ENCODE results near the gene RNFT2.

The RNFT2 gene

DNA sequence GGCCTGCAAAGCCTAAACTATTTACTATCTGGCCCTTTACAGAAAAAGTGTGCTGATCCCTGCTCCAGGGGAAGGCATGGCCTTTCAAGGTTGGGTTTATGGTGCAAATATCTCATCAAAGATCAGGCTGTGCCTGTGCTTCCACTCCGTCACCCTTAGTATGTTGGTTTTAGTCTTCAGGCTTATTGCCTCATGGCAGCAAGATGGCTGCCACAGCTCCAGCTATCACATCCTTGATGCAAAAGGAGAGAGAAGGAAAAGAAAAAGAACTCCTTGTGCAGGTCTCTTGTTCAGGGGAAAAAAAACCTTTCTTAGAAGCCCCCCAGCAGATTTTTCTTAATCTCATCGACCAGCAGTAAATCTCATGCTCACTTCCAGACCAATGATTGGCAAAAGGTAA is 152.2 kb downstream of the RNFT2 start:
- no peak overlapping the region for H3K27ac Mint-ChIP-seq
- no peaks in the 10 kb centered on the region for H3K4me1 Mint-ChIP-seq (ENCODE audit: low read depth)
- no peak overlapping the region for H3K4me3 Mint-ChIP-seq
- H3K36me3 Mint-ChIP-seq, result no peaks in the 10 kb centered on the region
- peaks cover 4% of the 10 kb centered on the region for H3K27me3 Mint-ChIP-seq
- no peaks in the 10 kb centered on the region for H3K9me3 Mint-ChIP-seq (ENCODE audit: low read depth)

DNA sequence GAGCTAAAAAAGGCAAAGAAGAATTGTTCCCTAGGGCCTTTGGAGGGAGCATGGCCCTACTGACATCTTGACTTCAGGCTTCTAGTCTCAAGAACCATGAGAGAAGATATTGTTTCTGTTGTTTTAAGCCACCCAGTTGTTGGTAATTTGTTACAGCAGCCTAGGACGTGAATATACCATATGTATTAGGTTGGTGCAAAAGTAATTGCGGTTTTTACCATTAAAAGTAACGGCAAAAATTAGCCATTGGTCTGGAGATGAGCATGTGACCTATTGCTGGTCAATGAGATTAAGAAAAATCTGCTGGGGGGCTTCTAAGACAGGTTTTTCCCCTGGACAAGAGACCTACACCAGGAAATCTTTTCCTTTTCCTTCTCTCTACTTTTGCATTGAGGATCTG is 152.9 kb downstream of the RNFT2 start:
- Mint-ChIP-seq H3K9me3 (ENCODE audit: low read depth) (no peaks in the 10 kb centered on the region), H3K27ac (no peak overlapping the region), H3K4me3 (no peak overlapping the region), H3K27me3 (peaks cover 4% of the 10 kb centered on the region), H3K4me1 (ENCODE audit: low read depth) (no peaks in the 10 kb centered on the region), H3K36me3 (no peaks in the 10 kb centered on the region)

DNA sequence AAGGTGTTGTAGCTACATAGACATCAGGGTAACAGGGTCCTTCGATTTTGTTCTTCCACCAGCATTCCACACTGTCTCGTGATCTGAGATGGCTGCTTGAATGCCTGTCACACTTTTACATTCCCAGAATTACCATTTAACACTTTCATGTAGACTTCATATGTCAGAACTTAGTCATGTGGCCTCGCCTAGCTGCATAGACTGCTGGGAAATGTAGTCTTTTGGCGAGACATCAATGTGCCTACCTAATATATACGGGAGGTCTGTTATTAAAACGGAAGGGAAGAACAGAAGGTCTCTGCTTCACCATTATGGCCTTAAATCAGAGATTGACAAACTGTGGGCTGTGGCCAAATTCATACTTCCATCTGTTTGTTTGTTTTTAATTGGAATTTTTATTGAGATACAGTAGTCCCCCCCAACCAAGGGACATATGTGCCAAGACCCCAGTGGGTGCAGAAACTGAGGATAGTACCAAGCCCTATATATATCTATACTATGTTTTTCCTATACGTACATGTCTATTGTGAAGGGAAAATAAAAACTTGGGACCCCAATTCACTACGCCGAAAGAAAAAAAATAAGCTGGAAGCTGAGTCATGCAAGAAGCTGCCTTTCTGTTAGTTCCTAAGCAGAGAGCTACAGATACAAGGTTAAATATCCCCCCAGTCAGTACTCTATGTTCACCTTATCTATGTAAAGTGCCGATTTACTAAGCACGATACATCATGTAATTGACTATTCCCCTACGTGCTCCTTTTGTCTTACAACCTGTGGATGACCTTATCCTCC is 154.4 kb downstream of the RNFT2 start:
- H3K9me3 Mint-ChIP-seq (ENCODE audit: low read depth), result no peaks in the 10 kb centered on the region
- H3K36me3 Mint-ChIP-seq, result no peaks in the 10 kb centered on the region
- no peak overlapping the region for H3K4me3 Mint-ChIP-seq
- H3K27ac Mint-ChIP-seq, result no peak overlapping the region
- peaks cover 3% of the 10 kb centered on the region for H3K27me3 Mint-ChIP-seq
- H3K4me1 Mint-ChIP-seq (ENCODE audit: low read depth), result no peaks in the 10 kb centered on the region

DNA sequence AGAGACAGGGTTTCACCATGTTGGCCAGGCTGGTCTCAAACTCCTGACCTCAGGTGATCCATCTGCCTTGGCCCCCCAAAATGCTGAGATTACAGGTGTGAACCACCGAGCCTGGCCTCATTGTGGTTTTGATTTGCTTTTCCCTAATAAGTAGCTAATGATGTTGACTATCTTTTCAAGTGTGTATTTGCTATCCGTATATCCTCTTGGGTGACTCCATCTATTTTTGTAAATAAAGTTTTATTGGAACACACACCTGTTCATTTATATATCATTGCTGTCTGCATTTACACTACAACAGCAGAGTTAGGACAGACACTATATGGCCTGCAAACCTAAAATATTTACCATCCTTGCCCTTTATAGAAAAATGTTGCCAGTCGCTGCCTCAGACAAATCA is 156.8 kb downstream of the RNFT2 start:
- no peaks in the 10 kb centered on the region for H3K9me3 Mint-ChIP-seq (ENCODE audit: low read depth)
- H3K4me3 Mint-ChIP-seq, result no peak overlapping the region
- H3K27me3 Mint-ChIP-seq, result peaks cover 8% of the 10 kb centered on the region
- no peaks in the 10 kb centered on the region for H3K36me3 Mint-ChIP-seq
- no peaks in the 10 kb centered on the region for H3K4me1 Mint-ChIP-seq (ENCODE audit: low read depth)
- no peak overlapping the region for H3K27ac Mint-ChIP-seq

DNA sequence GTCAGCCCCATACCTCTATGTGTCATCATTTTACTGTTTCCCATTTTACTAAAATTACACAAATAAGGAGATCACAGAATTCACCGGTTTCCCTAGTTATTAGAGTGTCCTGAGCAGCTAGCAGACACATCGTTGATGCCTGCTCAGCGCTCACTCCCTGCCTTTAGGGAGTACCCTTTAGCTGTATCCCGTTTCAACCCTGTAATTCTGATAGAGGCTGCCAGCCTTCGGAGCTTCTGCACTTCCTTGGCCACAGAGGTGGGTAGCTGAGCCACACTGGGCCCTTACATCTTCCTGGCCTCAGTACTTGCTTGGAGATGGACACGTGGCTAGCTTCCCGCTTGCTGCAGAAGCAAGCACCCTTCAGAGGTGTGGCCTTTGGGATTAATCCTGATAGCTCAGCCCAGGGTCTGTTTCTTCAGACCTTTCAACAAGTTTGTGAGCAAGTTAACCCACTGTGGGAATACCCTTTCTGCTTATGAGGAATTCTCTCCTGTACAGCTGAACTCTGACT is 158.4 kb downstream of the RNFT2 start:
- H3K27ac Mint-ChIP-seq, result no peak overlapping the region
- no peaks in the 10 kb centered on the region for H3K36me3 Mint-ChIP-seq
- peaks cover 12% of the 10 kb centered on the region for H3K27me3 Mint-ChIP-seq
- H3K4me1 Mint-ChIP-seq (ENCODE audit: low read depth), result no peaks in the 10 kb centered on the region
- no peaks in the 10 kb centered on the region for H3K9me3 Mint-ChIP-seq (ENCODE audit: low read depth)
- no peak overlapping the region for H3K4me3 Mint-ChIP-seq

DNA sequence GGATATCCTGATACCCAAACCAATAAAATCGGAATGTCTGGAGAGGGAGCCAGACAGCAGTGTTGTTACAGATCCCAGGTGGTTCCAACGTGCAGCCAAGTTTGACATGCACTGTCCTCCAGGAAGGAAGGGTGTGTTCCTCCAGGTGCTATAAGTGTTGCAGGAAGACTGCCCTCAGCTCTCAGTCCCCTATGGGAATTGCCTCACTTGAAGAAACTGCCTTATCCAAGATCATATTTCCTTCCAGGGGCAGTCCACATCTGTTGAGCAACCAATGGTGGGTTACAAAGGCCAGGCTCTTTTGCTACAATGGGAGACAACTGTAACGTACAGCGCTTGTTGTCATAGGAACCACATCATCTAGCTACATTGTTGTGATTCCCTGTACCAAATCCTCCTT is 159.4 kb downstream of the RNFT2 start:
- Mint-ChIP-seq H3K36me3 (no peaks in the 10 kb centered on the region), H3K4me3 (no peak overlapping the region), H3K27me3 (peaks cover 17% of the 10 kb centered on the region)

DNA sequence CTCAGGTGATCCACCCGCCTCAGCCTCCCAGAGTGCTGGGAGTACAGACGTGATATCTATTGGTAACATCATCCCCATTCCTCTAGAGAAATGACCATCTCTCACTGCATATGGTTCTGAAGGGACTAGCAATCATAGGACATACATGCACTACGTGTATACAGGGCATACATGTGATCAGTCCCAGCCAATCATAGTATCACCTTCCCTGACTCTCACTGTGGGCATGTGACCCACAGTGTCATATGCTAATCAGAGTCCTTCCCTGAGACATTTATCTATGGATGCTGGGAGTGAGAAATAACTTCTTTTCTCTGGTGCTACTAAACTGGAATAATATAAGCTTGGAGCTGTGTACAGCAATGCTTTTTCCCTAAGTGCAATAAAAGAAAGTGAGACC is 160.6 kb downstream of the RNFT2 start:
- H3K4me3 Mint-ChIP-seq, result no peak overlapping the region
- H3K27me3 Mint-ChIP-seq, result peaks cover 17% of the 10 kb centered on the region
- H3K36me3 Mint-ChIP-seq, result no peaks in the 10 kb centered on the region
- H3K27ac Mint-ChIP-seq, result no peak overlapping the region
- H3K9me3 Mint-ChIP-seq (ENCODE audit: low read depth), result no peaks in the 10 kb centered on the region
- H3K4me1 Mint-ChIP-seq (ENCODE audit: low read depth), result no peaks in the 10 kb centered on the region

More for the DNA sequence above, 159.4 kb downstream of the RNFT2 start:
- Mint-ChIP-seq H3K9me3 (ENCODE audit: low read depth) (no peaks in the 10 kb centered on the region), H3K27ac (no peak overlapping the region), H3K4me1 (ENCODE audit: low read depth) (no peaks in the 10 kb centered on the region)

DNA sequence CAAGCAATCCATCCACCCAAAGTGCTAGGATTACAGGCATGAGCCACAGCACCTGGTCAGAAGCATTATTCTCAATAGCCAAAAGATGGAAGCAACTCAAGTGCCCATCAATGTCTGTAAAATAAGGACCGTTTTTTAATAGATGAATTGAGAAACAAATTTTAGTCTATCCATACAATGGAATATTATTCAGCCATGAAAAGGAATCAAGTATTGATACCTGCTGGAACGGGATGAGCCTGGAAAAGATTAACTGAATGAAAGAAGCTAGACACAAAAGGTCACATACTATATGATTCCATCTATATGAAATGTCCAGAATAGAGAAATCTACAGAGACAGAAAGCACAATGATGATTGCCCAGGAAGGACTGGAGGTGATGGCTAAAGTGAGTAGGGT is 163.5 kb downstream of the RNFT2 start:
- no peak overlapping the region for H3K27ac Mint-ChIP-seq
- no peak overlapping the region for H3K4me3 Mint-ChIP-seq
- H3K27me3 Mint-ChIP-seq, result peaks cover 19% of the 10 kb centered on the region
- no peaks in the 10 kb centered on the region for H3K9me3 Mint-ChIP-seq (ENCODE audit: low read depth)
- no peaks in the 10 kb centered on the region for H3K4me1 Mint-ChIP-seq (ENCODE audit: low read depth)
- no peaks in the 10 kb centered on the region for H3K36me3 Mint-ChIP-seq

All from activated naive CD8-positive, alpha-beta T cell (primary cell).